Omental fat pad (tissue), 4 donors: Measurements from ENCODE around the gene LIN9. TPM values are rescaled to one million over a fixed set of nuclear protein-coding genes. Genes with fewer than 3 reads are reported as not detected.
"Not testable (repeated sequence)": the region's sequence is repeated elsewhere in the genome, so short reads cannot be mapped to it uniquely, and the experiment has no call there.

Experiments
- ATAC-seq: fragments of 150-250 bp; one replicate; pipeline ENCODE4 v1.9.1; 2016; ENCODE audit warnings: mild to moderate bottlenecking, moderate library complexity; ENCODE audit not compliant: low FRiP score
- DNase-seq: peaks from one replicate; pipeline ENCODE4 v3.0.0-alpha.2; 2019; ENCODE audit warnings: low spot score
- CTCF ChIP-seq, 3 donors: fragments of 450-650 bp; IDR thresholded peaks; one replicate each; pipeline ENCODE4 v1.5.1; 2016 to 2017; ENCODE audit warnings: antibody characterized with exemption in 3 of 3, mild to moderate bottlenecking in 3 of 3, moderate library complexity in 2 of 3
- total RNA-seq, 4 donors: library from RNA; depleted of rRNA; stranded (reverse); fragments of >200 nt; gene quantifications; one replicate each; pipeline ENCODE4 v1.1.0, GENCODE V29; 2016

Gene LIN9
- total RNA-seq, 4 donors from 2014 or later, result 1.6 to 6.0 (median 2.3) TPM

GRCh38 chr1:226276987-226277386 lies 32.0 kb downstream of the LIN9 start:
- ATAC-seq (no peak), DNase-seq (no peak)
- TF ChIP-seq CTCF (IDR thresholded peaks at IDR 0.05), result no peak

- TF ChIP-seq CTCF (IDR thresholded peaks at IDR 0.05), result no peak
- DNase-seq (no peak), ATAC-seq (no peak)
Observed at GRCh38 chr1:226276077-226276682, 32.8 kb downstream of the LIN9 start.

- TF ChIP-seq CTCF (IDR thresholded peaks at IDR 0.05), result no peak
- no peak for ATAC-seq
- no peak for DNase-seq
Observed at GRCh38 chr1:226274138-226274537, 34.8 kb downstream of the LIN9 start.

- not testable (repeated sequence) for ATAC-seq
Observed at GRCh38 chr1:226272233-226272902, 36.6 kb downstream of the LIN9 start.

GRCh38 chr1:226268421-226269124 lies 40.4 kb downstream of the LIN9 start:
- DNase-seq (no peak), ATAC-seq (no peak)
- no peak for TF ChIP-seq CTCF (IDR thresholded peaks at IDR 0.05)

More at GRCh38 chr1:226272233-226272902, 36.6 kb downstream of the LIN9 start:
- not testable (repeated sequence) for DNase-seq

GRCh38 chr1:226261818-226262217 lies 47.1 kb downstream of the LIN9 start:
- ATAC-seq, result no peak
- DNase-seq, result no peak
- TF ChIP-seq CTCF (IDR thresholded peaks at IDR 0.05), result no peak

- peak; percentile 75 for ATAC-seq
- TF ChIP-seq CTCF (IDR thresholded peaks at IDR 0.05), result no peak
- DNase-seq, result no peak
Observed at GRCh38 chr1:226255380-226255779, 53.6 kb downstream of the LIN9 start.
